ENCODE data around the gene USP21.

DNA sequence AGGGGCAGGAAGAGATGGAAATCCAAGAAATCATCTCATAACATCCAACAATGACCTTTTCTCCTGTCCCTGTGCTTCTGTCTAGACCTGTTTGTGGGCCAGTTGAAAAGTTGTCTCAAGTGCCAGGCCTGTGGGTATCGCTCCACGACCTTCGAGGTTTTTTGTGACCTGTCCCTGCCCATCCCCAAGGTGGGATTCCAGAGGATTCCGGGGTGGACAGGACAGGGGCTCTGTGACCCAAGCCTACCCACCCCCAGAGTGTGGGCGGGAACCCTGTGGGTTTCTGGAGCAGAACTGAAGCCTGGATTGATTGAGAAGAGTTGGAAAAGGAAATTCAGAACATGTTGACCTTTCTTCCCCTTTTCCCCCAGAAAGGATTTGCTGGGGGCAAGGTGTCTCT, 4.5 kb downstream of the USP21 start:
- TF ChIP-seq POLR2A (IDR thresholded peaks at IDR 0.05; ENCODE audit: low read length) (no peak), GATA1 (IDR thresholded peaks at IDR 0.05; ENCODE audit: low read depth, low read length) (no peak)

Measured in erythroblast (primary cell).